Anterior cingulate cortex (tissue), 58 donors: ENCODE data around the gene PACRG.

ENCODE experiments used
- DNase-seq, 58 donors: peaks; one replicate each; lab custom pipeline; 2025; lab: John Stamatoyannopoulos, UW

Gene PACRG

GRCh38 chr6:163296835-163297519 is 569.2 kb downstream of the PACRG start:
- DNase-seq: no peak

- DNase-seq: no peak
Measured at GRCh38 chr6:163298079-163298830, 570.5 kb downstream of the PACRG start.

- no peak for DNase-seq
Measured at GRCh38 chr6:163300838-163301237, 573.1 kb downstream of the PACRG start.

GRCh38 chr6:163301726-163302635 is 574.2 kb downstream of the PACRG start:
- DNase-seq: no peak

- DNase-seq: no peak
Measured at GRCh38 chr6:163302747-163303146, 575.0 kb downstream of the PACRG start.

- no peak for DNase-seq
Measured at GRCh38 chr6:163306000-163306399, 578.2 kb downstream of the PACRG start.

- no peak for DNase-seq
Measured at GRCh38 chr6:163308629-163309440, 581.1 kb downstream of the PACRG start.

GRCh38 chr6:163309491-163310026 is 581.8 kb downstream of the PACRG start:
- no peak for DNase-seq

- no peak for DNase-seq
Measured at GRCh38 chr6:163310096-163310972, 582.6 kb downstream of the PACRG start.

- DNase-seq: no peak
Measured at GRCh38 chr6:163310973-163311383, 583.2 kb downstream of the PACRG start.

- no peak for DNase-seq
Measured at GRCh38 chr6:163311830-163312229, 584.1 kb downstream of the PACRG start.

- DNase-seq: no peak
Measured at GRCh38 chr6:163313566-163313965, 585.8 kb downstream of the PACRG start.

- DNase-seq: no peak
Measured at GRCh38 chr6:163313981-163314380, 586.2 kb downstream of the PACRG start.

- peak in 33 of 58 donors; percentile 15 to 88 (median 48) for DNase-seq
Measured at GRCh38 chr6:163314791-163315470, 587.2 kb downstream of the PACRG start.

GRCh38 chr6:163316866-163317495 is 589.2 kb downstream of the PACRG start:
- peak in 2 of 58 donors; percentile 19 to 32 for DNase-seq

GRCh38 chr6:163318071-163318786 is 590.5 kb downstream of the PACRG start:
- no peak for DNase-seq
